Uterus (tissue), 2 donors: Measurements from ENCODE around the gene GPR132.

ENCODE experiments used
- POLR2A ChIP-seq, 2 donors: fragments of 450-650 bp; IDR thresholded peaks; one replicate each; pipeline ENCODE4 v1.6.1; 2016; ENCODE audit warnings: antibody characterized with exemption in 2 of 2, mild to moderate bottlenecking in 1 of 2, moderate library complexity in 1 of 2
- TF ChIP-seq, protein P1 (sequence below), 4 experiments: fragments of 200-600 bp in 2 of 4; fragments of 450-650 bp in 2 of 4; sonication (generic) in 2 of 4; IDR thresholded peaks; one replicate each; pipeline ENCODE4 v1.5.1; 2016 to 2019; ENCODE audit warnings: antibody characterized with exemption in 4 of 4, mild to moderate bottlenecking in 2 of 4, moderate library complexity in 1 of 4

DNA sequence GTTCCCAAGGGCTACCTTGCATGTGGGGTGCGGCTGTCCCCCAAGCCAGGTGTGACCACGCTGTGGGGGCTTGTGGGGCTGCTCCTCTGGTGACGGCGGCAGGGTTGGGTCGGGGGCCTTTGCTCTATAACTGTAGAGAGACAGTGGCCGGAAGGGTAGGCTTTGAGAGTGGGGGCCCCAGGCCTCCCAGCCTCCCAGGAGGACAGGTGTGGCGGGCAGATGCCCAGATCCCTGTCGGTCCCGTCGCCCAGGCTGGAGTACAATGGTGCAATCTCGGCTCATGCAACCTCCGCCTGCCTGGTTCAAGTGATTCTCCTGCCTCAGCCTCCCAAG, 2.7 kb upstream of the GPR132 start:
- TF ChIP-seq, protein P1, sequence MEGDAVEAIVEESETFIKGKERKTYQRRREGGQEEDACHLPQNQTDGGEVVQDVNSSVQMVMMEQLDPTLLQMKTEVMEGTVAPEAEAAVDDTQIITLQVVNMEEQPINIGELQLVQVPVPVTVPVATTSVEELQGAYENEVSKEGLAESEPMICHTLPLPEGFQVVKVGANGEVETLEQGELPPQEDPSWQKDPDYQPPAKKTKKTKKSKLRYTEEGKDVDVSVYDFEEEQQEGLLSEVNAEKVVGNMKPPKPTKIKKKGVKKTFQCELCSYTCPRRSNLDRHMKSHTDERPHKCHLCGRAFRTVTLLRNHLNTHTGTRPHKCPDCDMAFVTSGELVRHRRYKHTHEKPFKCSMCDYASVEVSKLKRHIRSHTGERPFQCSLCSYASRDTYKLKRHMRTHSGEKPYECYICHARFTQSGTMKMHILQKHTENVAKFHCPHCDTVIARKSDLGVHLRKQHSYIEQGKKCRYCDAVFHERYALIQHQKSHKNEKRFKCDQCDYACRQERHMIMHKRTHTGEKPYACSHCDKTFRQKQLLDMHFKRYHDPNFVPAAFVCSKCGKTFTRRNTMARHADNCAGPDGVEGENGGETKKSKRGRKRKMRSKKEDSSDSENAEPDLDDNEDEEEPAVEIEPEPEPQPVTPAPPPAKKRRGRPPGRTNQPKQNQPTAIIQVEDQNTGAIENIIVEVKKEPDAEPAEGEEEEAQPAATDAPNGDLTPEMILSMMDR (IDR thresholded peaks at IDR 0.05): no peak
- TF ChIP-seq POLR2A (IDR thresholded peaks at IDR 0.05): no peak
